Prostate gland (tissue), 1 donor: Measurements from ENCODE around the gene PLXND1.

Experiments used
- POLR2A ChIP-seq: fragments of 450-650 bp; IDR thresholded peaks from one replicate; pipeline ENCODE4 v1.6.1; 2016; ENCODE audit warnings: antibody characterized with exemption, mild to moderate bottlenecking
- POLR2AphosphoS5 ChIP-seq: sonication (generic); formaldehyde crosslinking; IDR thresholded peaks from one replicate; pipeline ENCODE4 v1.6.1; 2017; ENCODE audit warnings: antibody characterized with exemption

DNA sequence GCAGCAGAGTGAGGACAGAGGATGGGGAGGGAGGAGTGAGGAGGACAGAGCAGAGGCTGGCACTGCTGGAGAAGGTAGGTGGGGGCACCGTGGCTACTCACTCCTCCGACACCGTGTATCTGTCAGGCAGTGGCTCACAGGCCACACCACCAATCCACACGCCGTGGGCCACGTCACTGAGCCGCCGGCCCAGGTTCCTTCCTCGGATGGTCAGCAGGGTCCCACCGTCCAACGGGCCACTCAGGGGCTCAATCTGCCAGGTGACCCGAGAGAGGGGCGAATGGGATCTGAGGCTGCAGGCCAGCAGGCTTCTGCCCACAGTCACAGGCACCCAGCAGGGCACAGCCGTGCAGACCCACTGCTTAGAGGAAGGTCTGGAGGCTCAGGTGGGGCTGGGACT, 33.0 kb downstream of the PLXND1 start:
- TF ChIP-seq POLR2A (no peak), POLR2AphosphoS5 (no peak)
